GM18951 (cell line): ENCODE results near the gene SPCS3.

Source experiments
- POLR2A ChIP-seq: IDR thresholded peaks from 4 replicates; pipeline ENCODE4 v1.6.1; 2011; ENCODE audit warnings: mild to moderate bottlenecking; ENCODE audit not compliant: insufficient read length, insufficient read depth; ENCODE audit errors: extremely low read depth
- in situ Hi-C: fragments of 300-500 bp; cut with MboI; formaldehyde crosslinking; loops from one replicate; pipeline ENCODE4 v1.12.0; 2022; ENCODE audit warnings: low sequenced_read_pairs, mixed read lengths, inconsistent platforms; ENCODE audit not compliant: unreplicated experiment

SPCS3 gene

DNA sequence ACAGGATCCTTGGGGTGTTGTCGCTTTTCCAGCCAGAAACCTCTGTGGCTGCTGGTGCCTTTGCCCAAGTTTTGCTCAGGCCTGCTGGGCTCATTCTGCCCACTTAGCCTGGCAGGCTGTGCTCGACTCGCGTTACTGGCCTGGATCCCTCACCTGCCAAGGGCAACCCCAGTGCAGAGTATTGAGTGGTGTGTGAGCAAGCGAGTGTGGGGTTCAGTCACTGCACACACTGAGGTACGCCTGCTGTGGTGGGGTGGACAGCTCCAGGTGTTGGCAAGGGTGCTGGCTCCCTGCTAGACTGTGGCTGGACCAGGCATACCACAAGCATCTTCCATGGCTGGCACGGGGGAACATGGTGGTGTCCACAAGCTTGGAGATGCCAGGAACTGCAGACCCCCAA, 22.6 kb downstream of the SPCS3 start:
- TF ChIP-seq POLR2A, result no peak
- in situ Hi-C loops, result loop anchor here (25.0 kb wide), 1 partner anchor 380 kb away; no protein-coding TSS in a partner anchor

DNA sequence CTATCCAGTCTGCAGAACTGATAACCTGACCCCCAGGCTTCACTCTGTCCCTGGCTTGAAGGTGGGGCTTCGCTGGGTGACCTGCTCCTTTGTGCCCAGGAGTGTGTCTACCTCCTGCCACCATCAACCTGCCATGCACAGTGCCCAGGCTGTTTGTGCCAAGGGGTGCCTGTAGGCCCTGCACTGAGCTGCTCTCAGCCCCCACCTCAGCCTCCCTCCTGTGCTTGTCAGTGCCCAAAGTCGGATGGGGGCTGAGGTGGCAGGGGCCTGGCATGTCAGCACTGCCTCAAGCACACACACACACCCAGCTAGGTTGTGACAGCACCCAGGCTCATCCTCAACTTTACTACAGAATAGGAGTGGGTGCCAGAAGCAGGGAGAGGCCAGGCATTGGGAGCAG, 23.5 kb downstream of the SPCS3 start:
- in situ Hi-C loops, result loop anchor here (25.0 kb wide), 1 partner anchor 381 kb away; no protein-coding TSS in a partner anchor
- no peak for TF ChIP-seq POLR2A

DNA sequence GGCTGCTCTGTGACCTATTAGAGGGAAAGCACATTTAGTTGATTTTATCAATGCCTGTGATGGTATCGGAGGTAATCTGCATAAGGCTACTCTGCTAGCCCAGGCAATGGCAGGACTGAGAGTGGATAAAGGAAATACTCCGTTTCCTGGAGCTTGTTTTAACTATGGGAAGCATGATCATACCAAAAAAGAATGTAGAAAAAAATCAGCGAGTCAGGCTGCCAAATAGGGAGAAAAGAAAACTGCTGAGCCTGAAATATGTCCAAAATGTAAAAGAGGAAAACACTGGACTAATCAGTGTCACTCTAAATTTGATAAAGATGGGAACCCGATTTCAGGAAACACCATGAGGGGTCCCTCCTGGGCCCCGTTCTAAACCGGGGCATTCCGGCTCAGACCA, 25.6 kb downstream of the SPCS3 start:
- in situ Hi-C loops, result loop anchor here (25.0 kb wide), 1 partner anchor 383 kb away; no protein-coding TSS in a partner anchor

DNA sequence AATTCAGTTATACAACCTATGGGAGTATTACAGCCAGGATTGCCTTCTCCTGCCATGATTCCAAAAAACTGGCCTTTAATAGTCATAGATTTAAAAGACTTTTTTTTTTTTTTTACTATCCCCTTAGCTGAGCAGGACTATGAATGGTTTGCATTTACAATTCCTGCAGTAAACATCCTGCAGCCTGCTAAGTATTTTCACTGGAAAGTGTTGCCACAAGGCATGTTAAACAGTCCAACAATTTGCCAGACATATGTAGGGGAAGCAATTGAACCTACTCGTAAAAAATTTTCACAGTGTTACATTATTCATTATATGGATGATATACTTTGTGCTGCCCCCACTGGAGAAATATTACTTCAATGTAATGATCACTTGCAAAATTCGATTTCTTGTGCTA, 27.1 kb downstream of the SPCS3 start:
- in situ Hi-C loops, result loop anchor here (25.0 kb wide), 1 partner anchor 385 kb away; no protein-coding TSS in a partner anchor

DNA sequence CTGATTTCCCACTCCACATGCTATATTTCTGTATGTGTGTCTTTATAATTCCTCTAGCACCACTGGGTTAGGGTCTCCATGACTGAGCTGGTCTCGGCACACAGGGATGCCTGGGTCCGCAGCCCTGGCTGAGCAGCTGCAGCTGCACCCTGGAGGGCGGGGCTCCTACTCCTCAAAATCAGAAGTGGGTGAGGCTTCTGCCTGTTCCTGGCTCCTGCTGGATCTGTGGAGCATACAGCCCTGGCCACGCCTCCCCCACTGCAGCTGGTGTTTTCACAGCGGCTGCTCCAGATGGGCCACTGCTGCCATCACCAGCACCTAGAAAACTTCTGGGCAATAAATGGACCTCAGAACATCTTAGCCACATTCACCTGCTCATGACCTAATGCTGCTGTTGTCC, 30.9 kb downstream of the SPCS3 start:
- in situ Hi-C loops, result no loop called here

DNA sequence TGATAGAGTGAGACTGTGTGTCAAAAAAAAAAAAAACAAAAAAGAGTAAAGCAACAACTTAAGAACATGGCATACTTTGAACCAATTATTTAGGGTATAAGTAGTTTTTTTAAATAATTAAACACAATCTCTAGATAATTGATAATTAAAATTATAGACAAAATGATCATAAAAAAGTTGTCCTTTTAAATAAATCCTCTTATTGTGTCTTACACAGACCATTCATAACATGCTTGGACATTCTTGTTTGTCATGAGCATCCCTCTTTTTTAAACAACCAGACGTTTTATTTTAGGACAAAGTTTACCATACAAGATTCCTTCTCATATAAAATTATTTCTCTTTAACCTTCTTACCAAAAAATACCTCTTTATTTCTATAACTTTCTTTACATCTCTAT, 35.1 kb downstream of the SPCS3 start:
- in situ Hi-C loops, result no loop called here
- no peak for TF ChIP-seq POLR2A

More for the DNA sequence above, 30.9 kb downstream of the SPCS3 start:
- no peak for TF ChIP-seq POLR2A

DNA sequence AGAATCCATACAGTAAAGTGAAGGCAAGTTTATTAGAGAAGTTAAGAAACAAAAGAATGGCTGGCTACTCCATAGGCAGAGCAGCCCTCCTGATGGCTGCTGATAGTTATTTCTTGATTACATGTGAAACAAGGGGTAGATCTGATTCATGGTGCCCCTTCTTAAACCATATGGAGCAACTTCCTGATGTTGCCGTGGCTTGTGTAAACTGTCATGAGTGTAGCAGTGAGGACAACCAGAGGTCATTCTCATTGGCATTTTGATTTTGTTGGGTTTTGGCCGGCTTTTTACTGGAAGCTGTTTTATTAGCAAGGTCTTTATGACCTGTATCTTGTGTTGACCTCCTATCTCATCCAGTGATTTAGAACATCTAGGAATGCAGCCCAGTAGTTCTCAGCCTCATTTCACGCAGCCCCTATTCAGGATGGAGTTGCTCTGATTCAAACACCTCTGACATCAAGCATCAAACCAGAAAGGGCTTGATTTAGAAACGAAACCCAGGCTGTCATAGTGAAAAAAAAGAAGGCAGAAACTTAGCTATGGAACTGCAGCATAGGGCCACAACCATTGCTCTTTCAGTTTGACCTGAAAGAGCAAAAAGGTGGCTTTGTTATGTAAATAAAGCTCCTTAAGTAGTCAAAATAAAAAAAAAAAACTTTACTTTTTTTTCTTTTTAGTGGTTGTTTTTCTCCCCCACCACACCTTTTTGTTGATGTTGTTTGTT, 37.8 kb downstream of the SPCS3 start:
- TF ChIP-seq POLR2A, result no peak
- in situ Hi-C loops, result no loop called here

DNA sequence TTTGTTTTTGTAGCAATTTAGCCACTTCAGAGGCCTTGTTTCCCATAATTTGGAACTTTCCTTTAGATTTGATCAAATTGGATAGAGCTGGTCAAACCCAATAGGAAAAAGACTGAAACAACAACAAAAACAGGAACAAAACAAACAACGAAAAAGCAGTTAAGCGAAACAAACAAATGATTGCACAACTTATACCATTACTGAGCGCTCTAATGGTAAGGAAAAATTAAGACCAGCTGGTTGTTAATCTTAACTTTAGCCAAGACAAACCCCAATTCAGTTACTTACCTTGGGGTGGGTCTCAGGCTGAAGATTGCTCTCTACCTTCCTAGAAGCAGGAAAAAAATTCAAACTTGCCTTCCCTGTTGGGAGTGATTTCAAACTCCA, 38.3 kb downstream of the SPCS3 start:
- no peak for TF ChIP-seq POLR2A
- in situ Hi-C loops, result no loop called here

DNA sequence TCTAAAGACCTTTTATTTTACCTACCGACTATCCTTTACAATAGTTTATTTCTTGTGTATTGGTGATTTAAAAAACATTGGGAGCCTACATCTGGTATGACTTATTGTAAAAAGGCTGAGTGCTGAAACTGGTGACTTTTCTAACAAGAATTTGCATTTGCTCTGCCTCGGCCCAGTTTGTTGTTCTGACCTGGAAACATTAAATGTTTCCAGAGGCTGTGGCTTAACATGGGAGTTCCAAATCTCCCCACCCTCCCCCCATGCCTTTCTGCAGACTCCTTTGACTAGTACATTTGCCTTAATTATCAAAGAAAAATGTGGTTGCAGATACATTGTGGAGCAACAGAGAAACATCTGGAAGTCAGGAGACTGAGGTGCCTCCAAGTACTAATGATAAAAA, 39.8 kb downstream of the SPCS3 start:
- no peak for TF ChIP-seq POLR2A
- in situ Hi-C loops, result no loop called here

DNA sequence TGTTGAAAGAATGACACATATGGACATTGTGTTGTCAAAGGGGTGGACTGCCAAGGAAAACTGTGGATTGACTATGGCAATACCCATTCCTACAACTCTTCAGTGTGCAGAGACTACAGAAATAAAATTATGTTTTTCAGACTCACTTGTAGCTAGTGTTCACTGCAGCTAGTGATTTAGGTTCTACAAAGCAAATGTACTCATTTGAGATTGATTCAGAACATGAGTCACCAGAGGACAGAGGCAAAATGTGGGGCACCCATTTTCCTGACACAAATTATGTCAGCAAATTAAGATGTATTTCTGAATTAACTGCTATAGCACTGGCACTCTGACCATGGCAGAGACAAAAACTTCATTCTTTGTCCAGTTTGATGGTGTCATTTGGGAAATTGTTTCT, 40.7 kb downstream of the SPCS3 start:
- TF ChIP-seq POLR2A, result no peak
- in situ Hi-C loops, result no loop called here

DNA sequence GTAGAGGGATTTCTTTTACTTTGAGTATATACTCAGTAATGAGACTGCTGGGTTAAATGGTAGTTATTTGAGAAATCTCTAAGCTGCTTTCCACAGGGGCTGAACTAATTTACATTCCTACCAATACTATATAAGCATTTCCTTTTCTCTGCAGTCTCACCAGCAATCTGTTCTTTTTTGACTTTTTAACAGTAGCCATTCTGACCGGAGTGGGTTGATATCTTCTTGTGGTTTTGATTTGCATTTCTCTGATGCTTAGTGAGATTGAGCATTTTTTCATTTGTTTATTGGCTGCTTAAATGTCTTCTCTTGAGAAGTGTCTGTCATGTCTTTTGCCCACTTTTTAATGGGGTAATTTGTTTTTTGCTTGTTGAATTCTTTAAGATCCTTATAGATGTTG, 43.3 kb downstream of the SPCS3 start:
- no peak for TF ChIP-seq POLR2A
- in situ Hi-C loops, result no loop called here

DNA sequence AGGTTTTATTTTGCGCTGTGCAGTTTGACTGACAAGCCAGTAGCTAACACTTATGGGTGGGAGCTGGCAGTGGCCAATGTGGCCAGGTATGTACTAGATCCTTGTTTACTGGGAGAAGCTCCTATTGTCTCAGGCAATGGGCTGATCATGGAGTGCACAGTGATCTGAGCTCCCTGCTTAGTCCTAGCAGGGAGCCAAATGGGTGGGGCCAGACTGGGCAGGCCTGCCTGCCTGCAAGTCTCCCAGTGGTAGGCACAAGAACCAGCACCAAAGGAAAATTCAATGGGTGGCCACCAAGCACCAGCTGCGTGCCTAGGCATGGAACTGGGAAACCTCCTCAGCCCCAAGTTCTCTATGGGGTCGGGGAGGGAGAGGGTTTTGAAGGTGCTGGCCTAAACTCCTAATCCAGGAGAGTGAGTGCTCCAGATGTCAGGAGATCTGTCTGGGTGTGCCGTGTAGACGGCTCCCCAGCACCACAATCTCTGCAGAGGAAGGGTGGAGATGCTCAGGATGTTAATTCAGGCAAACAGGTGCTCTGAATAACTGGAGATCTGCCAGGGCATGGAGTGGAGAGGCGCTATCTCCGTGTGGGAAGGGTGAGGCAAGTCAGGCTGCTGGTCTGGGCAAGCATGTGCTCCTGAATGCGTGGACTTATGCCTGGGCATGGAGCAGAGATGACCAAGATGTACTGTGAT, 48.2 kb downstream of the SPCS3 start:
- no peak for TF ChIP-seq POLR2A
- in situ Hi-C loops, result no loop called here

DNA sequence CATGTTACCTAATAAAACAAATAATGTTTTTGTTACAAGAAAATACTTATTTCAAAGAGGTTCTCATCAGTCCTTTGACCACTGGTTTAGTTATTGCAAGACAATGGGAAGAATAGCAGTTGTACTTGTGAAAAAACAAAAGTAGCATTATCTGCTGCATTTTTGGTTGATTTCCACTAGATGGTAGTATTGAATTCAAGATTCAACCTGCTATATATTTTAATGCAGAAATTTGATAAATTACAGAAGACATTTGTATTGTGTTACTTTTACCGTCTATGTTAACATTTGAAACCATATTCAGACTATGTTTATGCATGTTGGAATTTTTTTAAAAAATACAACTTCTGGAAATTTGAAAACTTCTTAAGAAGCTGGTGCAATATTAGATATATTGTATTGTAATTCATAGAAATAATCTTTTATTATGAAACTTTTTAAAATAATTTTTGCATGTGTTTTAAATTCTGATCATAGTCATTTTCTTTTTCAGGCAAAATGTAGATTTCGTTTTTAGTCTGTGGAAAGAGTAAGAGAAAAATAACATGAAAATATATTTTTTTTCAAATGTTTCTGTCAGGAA, 56.4 kb downstream of the SPCS3 start:
- in situ Hi-C loops, result loop anchor here (10.0 kb wide), 1 partner anchor 669 kb away; no protein-coding TSS in a partner anchor
- no peak for TF ChIP-seq POLR2A

DNA sequence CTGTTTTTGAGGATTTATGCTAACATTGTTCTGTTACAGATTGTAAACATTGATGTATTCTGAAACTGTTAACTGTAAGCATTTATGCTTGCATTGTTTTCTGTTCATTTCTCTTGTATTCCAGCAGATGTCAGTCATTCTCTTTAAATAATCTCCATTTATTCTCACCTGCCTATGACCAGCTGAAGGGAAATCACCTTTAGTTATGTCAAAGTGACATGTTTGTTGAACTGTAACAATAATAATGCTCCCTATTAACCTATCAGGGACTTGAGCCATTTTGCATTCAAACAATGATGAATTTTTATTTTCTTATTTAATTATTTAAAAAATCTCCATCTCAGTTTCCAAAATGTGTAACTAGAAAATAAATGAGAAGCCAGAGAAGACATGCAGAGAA, 58.0 kb downstream of the SPCS3 start:
- TF ChIP-seq POLR2A, result no peak
- in situ Hi-C loops, result loop anchor here (10.0 kb wide), 1 partner anchor 667 kb away; no protein-coding TSS in a partner anchor
